Activated CD8-positive, alpha-beta memory T cell treated with anti-CD3 and anti-CD28 coated beads, Interleukin-2, amount 50 U/mL, for 24 hours (primary cell): ENCODE results near the gene KCNJ5.
"Not testable (repeated sequence)": the region's sequence is repeated elsewhere in the genome, so short reads cannot be mapped to it uniquely, and the experiment has no call there.

Source experiments
- DNase-seq: peaks from one replicate; pipeline ENCODE4 v3.0.0-alpha.2; 2020; ENCODE audit errors: extremely low read depth

The KCNJ5 gene

DNA sequence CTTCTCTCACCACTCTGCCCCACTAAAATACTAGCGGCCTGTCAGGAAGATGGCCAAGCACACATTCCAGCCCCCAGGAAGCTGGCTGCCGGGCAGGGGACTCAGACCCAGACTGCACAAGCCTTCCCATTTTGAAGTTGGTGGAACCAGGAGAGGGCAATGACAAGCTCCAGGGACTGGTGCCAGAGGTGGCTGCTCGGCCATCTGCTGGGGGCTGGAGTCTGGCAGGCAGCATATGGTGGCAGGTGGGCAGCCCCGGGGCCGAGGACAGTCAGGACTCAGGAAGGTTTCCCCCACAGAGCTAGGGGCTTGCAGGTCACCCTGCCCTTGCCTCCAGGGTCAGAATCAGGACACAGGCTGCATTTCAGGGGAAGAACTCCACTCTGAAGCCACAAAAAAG lies 22.6 kb downstream of the KCNJ5 start:
- DNase-seq = no peak

GRCh38 chr11:128914216-128915148 lies 23.3 kb downstream of the KCNJ5 start:
- no peak for DNase-seq

- no peak for DNase-seq
Measured at GRCh38 chr11:128915149-128915521, 24.0 kb downstream of the KCNJ5 start.

DNA sequence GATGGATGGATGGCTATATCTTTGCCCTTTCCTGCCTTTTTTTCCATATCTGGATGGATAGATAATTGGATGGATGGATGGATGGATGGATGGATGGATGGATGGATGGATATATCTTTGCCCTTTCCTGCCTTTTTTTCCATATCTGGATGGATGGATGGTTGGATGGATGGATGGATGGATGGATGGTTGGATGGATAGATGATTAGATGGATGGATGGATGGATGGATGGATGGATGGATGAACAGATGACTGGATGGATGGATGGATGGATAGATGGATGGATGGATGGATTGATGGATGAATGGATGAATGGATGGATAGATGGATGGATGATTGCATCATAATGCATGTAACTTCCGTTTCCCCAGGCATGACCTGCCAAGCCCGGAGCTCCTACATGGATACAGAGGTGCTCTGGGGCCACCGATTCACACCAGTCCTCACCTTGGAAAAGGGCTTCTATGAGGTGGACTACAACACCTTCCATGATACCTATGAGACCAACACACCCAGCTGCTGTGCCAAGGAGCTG lies 24.9 kb downstream of the KCNJ5 start:
- no peak for DNase-seq

- no peak for DNase-seq
Measured at GRCh38 chr11:128916681-128917080, 25.5 kb downstream of the KCNJ5 start.

DNA sequence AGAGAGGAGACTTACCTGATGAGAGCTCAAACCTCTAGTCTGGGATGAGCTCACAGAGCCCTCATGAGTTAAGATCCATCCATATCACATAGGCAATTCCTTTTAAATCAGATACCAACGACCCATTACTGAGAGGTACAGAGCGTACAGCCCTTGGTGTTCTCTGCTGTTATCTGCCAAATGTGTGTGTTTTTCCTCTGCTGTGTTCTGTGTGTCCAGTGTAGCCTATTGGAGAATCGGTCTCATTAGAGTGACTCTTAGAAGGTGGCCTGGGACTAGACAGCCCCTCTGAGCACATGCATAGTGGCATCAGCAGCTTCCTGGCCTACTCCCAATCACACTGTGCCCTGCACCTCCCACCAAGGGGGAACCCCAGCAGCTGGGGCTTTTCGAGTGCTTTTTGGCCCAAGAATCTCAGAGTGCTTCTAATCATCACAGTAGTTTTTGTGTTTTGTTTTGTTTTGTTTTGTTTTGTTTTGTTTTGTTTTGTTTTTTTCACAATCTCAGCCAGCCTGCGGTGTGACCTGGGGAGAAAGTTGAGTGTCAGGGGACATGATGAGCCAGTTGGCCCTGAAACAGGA lies 26.1 kb downstream of the KCNJ5 start:
- no peak for DNase-seq

DNA sequence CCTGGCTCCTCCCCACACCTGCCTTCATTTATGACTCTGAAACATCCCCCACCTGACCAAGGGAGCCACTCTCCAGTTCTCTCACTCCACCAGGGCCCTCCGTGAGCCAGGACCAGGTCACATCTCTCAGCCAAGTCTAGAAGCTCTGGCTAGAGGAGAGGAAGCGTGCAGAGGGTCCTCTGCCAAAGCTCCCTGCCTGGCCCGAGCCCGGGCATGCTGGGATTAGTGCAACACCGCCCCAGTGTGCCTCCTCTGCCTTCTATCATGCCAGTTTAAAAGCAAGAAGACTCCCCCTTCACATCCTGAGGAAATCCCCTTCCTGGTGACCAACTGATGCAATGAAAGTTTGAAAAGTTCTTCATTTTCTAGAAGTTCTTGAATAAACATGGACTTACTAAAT lies 28.1 kb downstream of the KCNJ5 start:
- DNase-seq = no peak

DNA sequence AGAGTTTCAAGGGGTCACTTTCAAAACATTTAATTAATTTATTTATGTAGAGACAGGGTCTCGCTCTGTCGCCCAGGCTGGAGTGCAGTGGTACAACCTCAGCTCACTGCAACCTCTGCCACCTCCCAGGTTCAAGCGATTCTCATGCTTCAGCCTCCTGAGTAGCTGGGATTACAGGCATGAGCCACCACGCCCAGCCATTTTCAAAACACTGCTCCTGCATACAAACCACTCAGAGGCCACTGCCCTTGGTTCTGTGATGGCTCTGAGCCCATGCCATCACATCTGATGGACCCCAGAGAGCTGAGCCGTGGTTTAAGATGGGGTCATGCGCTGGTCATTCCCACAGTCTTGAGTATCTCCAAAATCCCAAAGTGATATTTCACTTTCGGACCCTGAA lies 28.5 kb downstream of the KCNJ5 start:
- not testable (repeated sequence) for DNase-seq

- DNase-seq = no peak
Measured at GRCh38 chr11:128920666-128921065, 29.5 kb downstream of the KCNJ5 start.

DNA sequence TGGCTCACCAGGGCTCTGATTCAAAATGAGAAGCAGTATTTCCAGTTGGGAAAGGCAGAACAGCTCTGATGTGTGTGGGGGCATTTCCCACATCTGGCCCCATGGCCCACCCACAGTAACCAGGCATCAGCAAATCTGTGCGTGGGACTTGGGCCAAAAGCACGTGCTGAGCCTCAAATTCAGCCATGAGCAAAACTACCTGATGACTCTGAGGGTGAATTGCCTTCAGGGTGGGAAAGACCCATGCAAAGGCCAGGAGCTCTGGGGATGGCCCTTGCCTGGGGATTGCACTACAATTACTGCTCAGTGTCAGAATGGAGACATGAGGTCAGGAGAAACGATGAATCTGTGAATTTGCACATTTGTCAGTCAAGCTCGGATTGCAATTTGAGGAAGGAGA lies 30.6 kb downstream of the KCNJ5 start:
- no peak for DNase-seq

- no peak for DNase-seq
Measured at GRCh38 chr11:128924104-128924503, 32.9 kb downstream of the KCNJ5 start.

DNA sequence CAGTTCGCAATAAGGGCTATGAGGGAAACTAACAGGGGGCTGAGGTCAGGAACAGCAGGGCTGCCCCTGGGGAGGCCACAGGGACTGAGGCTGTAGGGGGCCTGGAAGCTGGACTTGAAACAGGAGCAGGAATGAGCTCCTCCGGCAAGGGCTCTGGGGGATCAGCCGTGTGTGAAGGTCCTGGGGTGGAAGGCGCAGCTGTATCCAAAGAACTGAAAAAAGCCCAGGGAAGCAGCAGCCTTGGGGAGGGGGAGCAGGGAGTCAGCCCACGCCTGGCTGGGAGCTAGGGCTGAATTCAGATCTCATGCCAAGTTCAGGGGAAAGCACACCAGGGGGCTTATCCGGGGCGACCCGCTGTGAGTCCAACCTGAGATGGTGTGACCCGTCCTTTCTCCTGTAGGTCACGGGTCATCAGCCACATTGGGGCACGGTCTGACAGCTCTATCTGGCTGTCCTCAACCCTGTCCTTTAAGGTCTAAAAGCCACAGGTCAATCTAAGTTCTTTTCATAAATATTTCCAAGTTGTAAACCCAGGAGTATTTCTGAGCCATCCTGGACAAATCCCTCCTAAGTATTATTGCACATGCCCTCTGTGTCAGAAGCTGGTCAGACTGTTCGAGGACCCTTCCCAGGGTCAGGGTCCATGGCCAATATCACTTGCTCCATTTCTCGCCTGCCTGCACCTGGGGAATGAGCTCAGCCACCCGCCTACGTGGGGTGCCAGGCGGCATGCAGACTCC lies 33.5 kb downstream of the KCNJ5 start:
- DNase-seq = no peak

DNA sequence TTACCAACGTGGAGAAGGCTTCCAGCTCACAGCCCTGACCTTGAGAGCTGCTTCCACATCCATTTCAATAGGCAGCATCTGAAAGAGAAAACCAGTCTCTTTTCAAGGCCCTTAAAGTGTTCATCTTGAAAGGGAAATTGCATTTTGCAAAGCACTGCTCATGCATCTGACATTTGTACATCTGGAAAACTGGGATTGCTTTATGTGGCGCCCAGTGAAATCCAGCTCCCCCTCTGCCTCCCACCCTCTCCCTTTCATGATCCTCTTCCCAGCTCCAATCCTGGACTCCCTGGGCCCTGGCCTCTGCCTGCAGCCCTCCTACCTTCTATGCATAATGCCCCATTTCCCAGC lies 34.1 kb downstream of the KCNJ5 start:
- no peak for DNase-seq

DNA sequence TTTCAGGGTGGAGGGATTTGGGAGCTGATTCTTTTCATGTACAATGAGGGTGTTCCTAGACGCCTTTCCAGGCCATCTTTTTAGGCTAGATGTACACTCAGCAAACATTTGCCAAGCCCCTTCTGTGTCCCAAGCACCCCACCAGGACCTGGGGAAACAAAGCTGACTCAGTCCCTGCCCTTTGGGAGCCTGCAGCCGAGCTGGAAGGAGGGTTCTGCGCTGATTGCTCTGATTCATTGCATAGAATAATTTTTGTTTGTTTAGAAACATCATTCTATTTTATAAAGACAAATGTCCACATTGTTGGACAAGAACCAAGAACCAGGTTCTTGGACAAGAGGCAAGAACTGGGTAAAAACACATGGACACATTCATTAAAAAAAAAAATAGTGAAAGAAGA lies 34.8 kb downstream of the KCNJ5 start:
- DNase-seq = no peak

DNA sequence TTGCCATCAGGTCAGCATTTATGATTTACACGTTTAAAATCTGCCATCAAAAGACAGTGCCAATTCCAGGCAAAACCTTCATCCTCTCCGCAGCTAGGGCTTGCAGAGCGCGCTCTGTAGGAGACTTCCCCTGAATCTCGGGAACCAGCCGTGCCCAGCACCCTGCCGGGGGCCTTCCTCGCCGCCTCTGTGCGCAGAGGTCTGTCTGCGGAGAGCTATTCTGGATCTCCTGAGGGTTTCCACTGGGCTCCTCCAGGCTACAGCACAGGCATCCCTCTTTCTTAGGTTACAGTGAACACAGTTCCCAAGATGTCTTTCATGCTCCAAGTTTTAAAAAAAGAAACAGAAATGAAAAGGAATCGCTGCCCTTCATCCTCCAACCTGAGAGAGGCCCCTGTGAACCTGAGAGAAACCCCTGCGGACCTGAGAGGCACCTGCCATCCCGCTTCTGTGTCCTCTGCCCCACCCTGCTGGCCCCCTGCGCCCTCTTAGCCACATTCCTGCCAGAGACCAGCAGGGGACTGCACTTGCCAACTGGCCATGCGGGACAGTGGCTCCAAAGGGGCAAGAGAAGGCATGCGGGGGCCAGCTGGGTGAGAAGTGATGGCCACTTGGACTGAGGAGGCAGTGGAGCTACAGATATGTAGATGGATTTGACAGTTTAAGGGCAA lies 35.4 kb downstream of the KCNJ5 start:
- no peak for DNase-seq

GRCh38 chr11:128927108-128927461 lies 35.9 kb downstream of the KCNJ5 start:
- DNase-seq = no peak

DNA sequence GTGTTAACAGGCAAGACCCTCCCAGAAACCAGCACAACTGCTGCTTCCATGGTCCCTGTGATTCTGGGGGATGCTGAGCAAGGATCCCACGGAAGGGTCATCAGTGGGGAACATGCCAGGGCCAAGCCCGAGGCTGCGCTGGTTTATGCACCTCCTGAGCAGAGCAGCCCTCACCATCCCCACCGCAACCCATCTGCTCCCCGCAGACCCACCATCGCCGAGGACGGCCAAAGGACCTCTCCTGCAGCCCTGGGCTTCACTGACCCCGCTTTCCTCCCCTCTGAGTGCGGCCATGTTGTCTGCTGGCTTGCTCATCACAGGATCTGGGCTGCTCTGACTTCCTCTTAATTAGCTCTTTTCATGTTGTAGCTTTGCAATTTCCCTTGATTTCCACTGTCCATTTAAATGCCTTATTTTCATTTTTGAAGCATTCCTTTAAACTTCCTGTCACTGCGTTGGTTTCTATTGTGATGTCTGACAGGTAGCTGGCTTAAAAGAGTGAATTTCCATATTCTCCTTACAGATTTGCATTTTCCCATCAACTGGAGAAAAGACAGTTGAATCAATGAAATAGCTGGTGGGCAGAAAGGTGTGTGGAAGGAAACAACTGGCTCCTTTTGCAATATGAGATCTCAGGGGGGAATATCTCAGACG lies 36.7 kb downstream of the KCNJ5 start:
- no peak for DNase-seq

DNA sequence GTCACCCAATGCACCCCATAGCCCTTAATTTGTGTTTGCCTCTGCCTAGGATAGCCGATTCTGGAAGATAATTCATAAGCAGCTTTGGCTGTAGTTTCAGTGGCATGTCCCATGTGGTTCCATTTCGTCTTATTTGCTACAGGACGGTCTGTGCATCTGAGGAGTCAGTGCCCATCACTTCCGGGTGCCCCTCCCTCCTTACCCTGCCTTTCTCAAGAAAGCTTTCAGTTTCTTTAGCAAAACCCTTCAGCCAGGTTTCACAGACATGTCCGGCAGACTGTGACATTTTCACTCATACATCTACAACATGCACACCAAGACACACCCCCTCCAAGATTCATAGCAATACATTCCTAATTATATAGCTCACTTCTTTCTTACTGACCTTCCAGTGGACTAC lies 37.2 kb downstream of the KCNJ5 start:
- DNase-seq = no peak

- DNase-seq = no peak
Measured at GRCh38 chr11:128929468-128929867, 38.3 kb downstream of the KCNJ5 start.

GRCh38 chr11:128929991-128930390 lies 38.8 kb downstream of the KCNJ5 start:
- DNase-seq = no peak

DNA sequence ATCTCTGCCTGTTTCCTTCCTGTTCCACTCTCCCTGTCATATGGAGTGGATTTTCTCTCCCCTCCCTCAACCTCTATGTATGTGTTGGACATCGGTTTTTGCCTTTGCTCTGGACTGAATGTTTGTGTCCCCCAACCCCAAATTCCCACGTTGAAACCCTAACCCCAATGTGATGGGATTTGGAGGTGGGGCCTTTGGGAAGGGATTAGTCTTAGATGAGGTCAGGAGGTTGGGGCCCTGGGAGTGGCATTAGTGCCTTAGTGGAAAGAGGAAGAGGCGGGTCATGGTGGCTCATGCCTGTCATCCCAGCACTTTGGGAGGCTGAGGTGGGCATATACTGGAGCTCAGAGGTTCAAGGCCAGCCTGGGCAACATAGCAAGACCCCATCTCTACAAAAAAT lies 39.9 kb downstream of the KCNJ5 start:
- no peak for DNase-seq

DNA sequence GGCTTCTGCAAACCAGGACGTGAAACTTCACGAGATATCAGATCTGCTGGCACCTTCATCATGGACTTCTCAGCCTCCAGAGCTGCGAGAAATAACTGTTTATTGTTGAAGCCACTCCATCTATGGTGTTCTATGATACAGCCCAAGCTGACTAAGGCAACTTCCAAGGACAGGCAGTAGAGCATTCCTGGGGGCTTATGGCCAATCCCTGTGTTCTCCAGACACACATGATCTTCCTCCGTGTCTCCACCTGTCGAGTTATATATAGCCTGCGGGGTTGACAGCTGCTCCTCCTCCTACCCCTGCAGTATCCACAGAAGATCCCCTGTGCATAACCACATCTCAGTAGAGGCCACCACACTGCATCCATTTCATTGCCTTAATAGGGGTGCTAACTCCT lies 40.5 kb downstream of the KCNJ5 start:
- DNase-seq = no peak
